B cell (primary cell): Measurements from ENCODE around the gene RAB43. TPM values are rescaled to one million over a fixed set of nuclear protein-coding genes. Genes with fewer than 3 reads are reported as not detected.
"Not testable (repeated sequence)": the region's sequence is repeated elsewhere in the genome, so short reads cannot be mapped to it uniquely, and the experiment has no call there.

ENCODE experiments used
- ATAC-seq: fragments of 200-7000 bp; cut with Tn5 transposase; one replicate; pipeline ENCODE4 v1.10.0; 2021; ENCODE audit warnings: low read depth, mild to moderate bottlenecking, moderate number of reproducible peaks, moderate library complexity
- CTCF ChIA-PET: fragments of 350-600 bp; sonication (Branson Sonifier 250); formaldehyde crosslinking; loops from one replicate; lab custom pipeline; 2021; ENCODE audit warnings: antibody characterized with exemption, inconsistent platforms; lab: Charles Lee
- POLR2A ChIA-PET: fragments of 350-600 bp; sonication (Branson Sonifier 250); formaldehyde crosslinking; loops from one replicate; lab custom pipeline; 2021; ENCODE audit warnings: antibody characterized with exemption; lab: Charles Lee
- DNase-seq: peaks from one replicate; pipeline ENCODE4 v3.0.0; 2013
- H2AFZ ChIP-seq: 2 replicates; pipeline ENCODE4 v1.6.1; 2012; ENCODE audit warnings: mild to moderate bottlenecking, low read depth, low read length; ENCODE audit not compliant: insufficient read depth, poor library complexity, severe bottlenecking
- H3K27ac ChIP-seq, 2 donors: 1 replicate in 1 of 2; 2 replicates in 1 of 2; pipeline ENCODE4 v1.5.1; 2012 to 2013; ENCODE audit warnings: low read length in 2 of 2, mild to moderate bottlenecking in 2 of 2, moderate library complexity in 1 of 2
- H3K27me3 ChIP-seq, 4 experiments: fragments of 200-600 bp in 1 of 4; sonication (generic) in 1 of 4; replicated peaks in 1 of 4; 1 replicate in 2 of 4; 2 replicates in 2 of 4; pipeline versions ENCODE4 v1.6.1 to v1.7.0; 2013 to 2016; ENCODE audit warnings: low read length in 3 of 4, mild to moderate bottlenecking in 2 of 4, mixed read lengths in 1 of 4, moderate library complexity in 1 of 4; ENCODE audit not compliant: insufficient read depth in 4 of 4, control insufficient read depth in 3 of 4; ENCODE audit errors: control extremely low read depth in 1 of 4
- H3K36me3 ChIP-seq, 2 experiments: replicated peaks in 1 of 2; 1 replicate in 1 of 2; 2 replicates in 1 of 2; pipeline versions ENCODE4 v1.6.1 to v1.7.1; 2013; ENCODE audit warnings: low read length in 1 of 2; ENCODE audit not compliant: insufficient read depth in 2 of 2, control insufficient read depth in 1 of 2; ENCODE audit errors: control extremely low read depth in 1 of 2, extremely low read depth in 1 of 2
- H3K4me1 ChIP-seq, 2 donors: fragments of 200-600 bp in 1 of 2; sonication (generic) in 1 of 2; 1 replicate in 1 of 2; 2 replicates in 1 of 2; pipeline versions ENCODE4 v1.5.1 to v1.6.1; 2013 to 2017; ENCODE audit warnings: low read length in 2 of 2; ENCODE audit not compliant: control insufficient read depth in 2 of 2, insufficient read depth in 2 of 2
- H3K4me2 ChIP-seq: replicated peaks from 2 replicates; pipeline ENCODE3; 2012; ENCODE audit warnings: mild to moderate bottlenecking, low read depth, low read length; ENCODE audit not compliant: poor library complexity, severe bottlenecking
- H3K4me3 ChIP-seq, 5 experiments: fragments of 200-600 bp in 1 of 5; sonication (generic) in 1 of 5; 1 replicate in 3 of 5; 2 replicates in 2 of 5; pipeline versions ENCODE4 v1.5.1 to v1.7.0; 2011 to 2016; ENCODE audit warnings: low read length in 4 of 5, mild to moderate bottlenecking in 4 of 5, low read depth in 2 of 5, control low read depth in 1 of 5, moderate library complexity in 1 of 5; ENCODE audit not compliant: insufficient read depth in 1 of 5; ENCODE audit errors: control extremely low read depth in 1 of 5, extremely low read depth in 1 of 5
- H3K79me2 ChIP-seq: fragments of 200-600 bp; sonication (generic); one replicate; pipeline ENCODE4 v1.6.0; 2016; ENCODE audit warnings: low read length; ENCODE audit not compliant: control insufficient read depth, insufficient read depth
- H3K9ac ChIP-seq: fragments of 200-600 bp; sonication (generic); 2 replicates; pipeline ENCODE4 v1.6.1; 2017; ENCODE audit warnings: mild to moderate bottlenecking, low read length, moderate library complexity
- H3K9me3 ChIP-seq, 3 donors: one replicate each; pipeline versions ENCODE4 v1.6.1 to v1.7.1; 2013; ENCODE audit warnings: low read length in 2 of 3; ENCODE audit not compliant: control insufficient read depth in 2 of 3, insufficient read depth in 1 of 3; ENCODE audit errors: control extremely low read depth in 1 of 3
- H4K20me1 ChIP-seq: 2 replicates; pipeline ENCODE4 v1.6.0; 2012; ENCODE audit warnings: mild to moderate bottlenecking, low read length; ENCODE audit not compliant: insufficient read depth, control insufficient read depth, poor library complexity, severe bottlenecking
- H3K27ac Mint-ChIP-seq: one replicate; pipeline ENCODE4 v1.8.0; 2021; ENCODE audit warnings: mixed read lengths
- H3K27me3 Mint-ChIP-seq: one replicate; pipeline ENCODE4 v1.8.0; 2021; ENCODE audit warnings: mixed read lengths
- H3K4me1 Mint-ChIP-seq: one replicate; pipeline ENCODE4 v1.8.0; 2021; ENCODE audit warnings: mixed read lengths
- H3K4me3 Mint-ChIP-seq: one replicate; pipeline ENCODE4 v1.8.0; 2021; ENCODE audit warnings: mixed read lengths
- H3K9me3 Mint-ChIP-seq: one replicate; pipeline ENCODE4 v1.8.0; 2022; ENCODE audit warnings: mixed read lengths; ENCODE audit not compliant: insufficient read depth
- CTCF ChIP-seq: fragments of 200-600 bp; IDR thresholded peaks from one replicate; pipeline ENCODE4 v1.8.0; 2022; ENCODE audit warnings: antibody characterized with exemption, mild to moderate bottlenecking
- EZH2 ChIP-seq: IDR thresholded peaks from 2 replicates; pipeline ENCODE4 v1.6.1; 2012; ENCODE audit warnings: borderline replicate concordance, low read depth, mild to moderate bottlenecking, moderate library complexity, low read length; ENCODE audit not compliant: insufficient read depth, poor library complexity, severe bottlenecking
- WGBS: methylation state at CpG from one replicate; pipeline ENCODE4 v1.1.5; 2013; ENCODE audit warnings: missing lambda C conversion rate; ENCODE audit not compliant: insufficient coverage; 5-methylcytosine and 5-hydroxymethylcytosine counted together
- intact Hi-C: fragments of 100-400 bp; cut with micrococcal nuclease; formaldehyde crosslinking; loops from one replicate; pipeline ENCODE4 v1.10.0; 2022
- polyA plus RNA-seq: library from polyadenylated mRNA; depleted of rRNA; stranded (reverse); fragments of >200 nt; gene quantifications from 2 replicates; pipeline ENCODE4 v1.2.3, GENCODE V29; 2012
- total RNA-seq, 2 donors: library from RNA; stranded (reverse); fragments of 120-200 nt in 1 of 2; gene quantifications; 1 replicate in 1 of 2; 2 replicates in 1 of 2; pipeline versions ENCODE4 v1.2.3 to v1.2.4, GENCODE V29; 2013 to 2022

Gene RAB43
- total and polyA plus RNA-seq, 2 donors (not counting 1 experiment from before 2014, with no cell fraction given) = 7.6 to 14.3 TPM

- Histone ChIP-seq H4K20me1 (no peaks in the 10 kb centered on the region), H3K27ac (no peak overlapping the region), H2AFZ (no peak overlapping the region), H3K4me2 (no peak overlapping the region), H3K9ac (no peak overlapping the region), H3K4me3 (no peak overlapping the region), H3K27me3 (no peaks in the 10 kb centered on the region), H3K9me3 (no peaks in the 10 kb centered on the region), H3K36me3 (peaks cover 6 to 38% of the 10 kb centered on the region in 2 experiments), H3K79me2 (peaks cover 8% of the 10 kb centered on the region), H3K4me1 (no peaks in the 10 kb centered on the region)
- intact Hi-C loops = loop anchor here (10.0 kb wide), 1 partner anchor 170 kb away; no protein-coding TSS in a partner anchor
- CTCF ChIA-PET = interaction anchor here (1.2 to 1.7 kb wide), 2 partner anchors 92 to 100 kb away, joined by 5 to 6 read pairs; no protein-coding TSS in a partner anchor
- H3K27ac Mint-ChIP-seq = no peak overlapping the region
- ATAC-seq (no peak), DNase-seq (no peak)
- H3K4me3 Mint-ChIP-seq = no peak overlapping the region
- POLR2A ChIA-PET = no interaction called here
- H3K4me1 Mint-ChIP-seq = no peaks in the 10 kb centered on the region
- H3K9me3 Mint-ChIP-seq = no peaks in the 10 kb centered on the region
- no peaks in the 10 kb centered on the region for H3K27me3 Mint-ChIP-seq
- TF ChIP-seq CTCF (no peak), EZH2 (no peak)
These were observed 23.2 kb upstream of the RAB43 start for GRCh38 chr3:129144786-129145185.

GRCh38 chr3:129141011-129141410 lies 19.4 kb upstream of the RAB43 start:
- H3K4me3 ChIP-seq, DNase-seq, H3K9ac ChIP-seq, H3K9me3 Mint-ChIP-seq, H3K27ac ChIP-seq, H3K4me1 Mint-ChIP-seq, H3K9me3 ChIP-seq, H3K79me2 ChIP-seq, ATAC-seq, H3K27me3 Mint-ChIP-seq, H3K27ac Mint-ChIP-seq, POLR2A ChIA-PET, H4K20me1 ChIP-seq, CTCF ChIA-PET, H3K4me1 ChIP-seq, H3K27me3 ChIP-seq, H3K4me3 Mint-ChIP-seq, H2AFZ ChIP-seq, H3K4me2 ChIP-seq: not testable (repeated sequence)
- 96% methylated on average over 3 of the region's 5 CpGs for WGBS
- H3K36me3 ChIP-seq = peaks cover 7 to 42% of the 10 kb centered on the region in 2 experiments
- intact Hi-C loops = loop anchor here (10.0 kb wide), 1 partner anchor 166 kb away; no protein-coding TSS in a partner anchor
